Neuronal stem cell (in vitro differentiated cells): Measurements from ENCODE around the gene HIKESHI.

ENCODE experiments used
- DNase-seq: peaks from one replicate; pipeline ENCODE4 v3.0.0-alpha.2; 2013; ENCODE audit warnings: low spot score
- H2AFZ ChIP-seq: one replicate; pipeline ENCODE4 v1.6.1; 2013; ENCODE audit warnings: mild to moderate bottlenecking, low read length, inconsistent platforms
- H2AK5ac ChIP-seq: 2 replicates; pipeline ENCODE4 v1.6.1; 2013; ENCODE audit warnings: low read depth, mild to moderate bottlenecking, inconsistent platforms, low read length, moderate library complexity, mixed read lengths
- H2BK120ac ChIP-seq: 2 replicates; pipeline ENCODE4 v1.6.1; 2013; ENCODE audit warnings: low read depth, mild to moderate bottlenecking, inconsistent platforms, low read length, moderate library complexity, mixed read lengths
- H2BK12ac ChIP-seq: one replicate; pipeline ENCODE4 v1.6.1; 2013; ENCODE audit warnings: low read length, inconsistent platforms
- H2BK15ac ChIP-seq: 2 replicates; pipeline ENCODE4 v1.6.1; 2013; ENCODE audit warnings: mild to moderate bottlenecking, low read length, inconsistent platforms, mixed read lengths
- H2BK5ac ChIP-seq: one replicate; pipeline ENCODE4 v1.6.1; 2013; ENCODE audit warnings: inconsistent platforms, mild to moderate bottlenecking, low read length, moderate library complexity
- H3K14ac ChIP-seq: one replicate; pipeline ENCODE4 v1.6.1; 2013; ENCODE audit warnings: low read length, inconsistent platforms
- H3K18ac ChIP-seq: 2 replicates; pipeline ENCODE4 v1.6.1; 2013; ENCODE audit warnings: low read length, inconsistent platforms
- H3K23ac ChIP-seq: 2 replicates; pipeline ENCODE4 v1.6.1; 2013; ENCODE audit warnings: low read depth, mild to moderate bottlenecking, mixed read lengths, low read length, inconsistent platforms; ENCODE audit not compliant: poor library complexity
- H3K27ac ChIP-seq: replicated peaks from 3 replicates; pipeline ENCODE4 v1.5.1; 2013; ENCODE audit warnings: low read length, inconsistent platforms
- H3K27me3 ChIP-seq, 3 experiments: 2 replicates each; pipeline ENCODE4 v1.6.1; 2013; ENCODE audit warnings: low read length in 3 of 3, mild to moderate bottlenecking in 2 of 3, inconsistent platforms in 1 of 3, low read depth in 1 of 3, mixed read lengths in 1 of 3, moderate library complexity in 1 of 3; ENCODE audit not compliant: control insufficient read depth in 3 of 3, insufficient read depth in 3 of 3
- H3K36me3 ChIP-seq, 2 donors: replicated peaks in 1 of 2; 2 replicates each; pipeline ENCODE4 v1.6.1; 2013; ENCODE audit warnings: low read length in 2 of 2; ENCODE audit not compliant: control insufficient read depth in 2 of 2, insufficient read depth in 2 of 2
- H3K4ac ChIP-seq: 2 replicates; pipeline ENCODE4 v1.6.1; 2013; ENCODE audit warnings: inconsistent platforms, mild to moderate bottlenecking, low read length, moderate library complexity
- H3K4me1 ChIP-seq, 2 donors: 1 replicate in 1 of 2; 2 replicates in 1 of 2; pipeline ENCODE4 v1.6.1; 2013; ENCODE audit warnings: low read length in 2 of 2, low read depth in 1 of 2; ENCODE audit not compliant: control insufficient read depth in 2 of 2, insufficient read depth in 1 of 2
- H3K4me2 ChIP-seq: one replicate; pipeline ENCODE4 v1.6.1; 2013; ENCODE audit warnings: mild to moderate bottlenecking, low read length, inconsistent platforms; ENCODE audit not compliant: insufficient read depth, poor library complexity, severe bottlenecking
- H3K4me3 ChIP-seq, 2 donors: 2 replicates each; pipeline ENCODE4 v1.5.1; 2013; ENCODE audit warnings: low read length in 2 of 2, mild to moderate bottlenecking in 2 of 2, inconsistent platforms in 1 of 2, moderate library complexity in 1 of 2
- H3K79me1 ChIP-seq: one replicate; pipeline ENCODE4 v1.6.1; 2013; ENCODE audit warnings: low read depth, mild to moderate bottlenecking, inconsistent platforms, low read length, moderate library complexity
- H3K9ac ChIP-seq: one replicate; pipeline ENCODE4 v1.6.1; 2013; ENCODE audit warnings: mild to moderate bottlenecking, low read depth, low read length, inconsistent platforms; ENCODE audit not compliant: poor library complexity
- H3K9me3 ChIP-seq, 2 donors: replicated peaks in 1 of 2; 2 replicates each; pipeline versions ENCODE3 to v1.6.1; 2013; ENCODE audit warnings: low read length in 2 of 2, mild to moderate bottlenecking in 2 of 2, inconsistent platforms in 1 of 2, low read depth in 1 of 2, mixed read lengths in 1 of 2, moderate library complexity in 1 of 2; ENCODE audit not compliant: control insufficient read depth in 2 of 2, insufficient read depth in 1 of 2
- H4K8ac ChIP-seq: one replicate; pipeline ENCODE4 v1.6.1; 2013; ENCODE audit warnings: low read depth, mild to moderate bottlenecking, inconsistent platforms, low read length, moderate library complexity
- H4K91ac ChIP-seq: one replicate; pipeline ENCODE4 v1.6.1; 2013; ENCODE audit warnings: low read length, low read depth, mild to moderate bottlenecking, inconsistent platforms; ENCODE audit not compliant: poor library complexity
- WGBS, 2 donors: extraction: QIAGEN DNeasy Blood & Tissue Kit; methylation state at CpG; one replicate each; pipeline ENCODE4 v1.1.7; 2013; ENCODE audit warnings: missing lambda C conversion rate in 2 of 2, mixed read lengths in 1 of 2; ENCODE audit not compliant: insufficient read length in 2 of 2, insufficient replicate concordance in 1 of 2; ENCODE audit errors: extremely low coverage in 2 of 2; 5-methylcytosine and 5-hydroxymethylcytosine counted together

HIKESHI gene

DNA sequence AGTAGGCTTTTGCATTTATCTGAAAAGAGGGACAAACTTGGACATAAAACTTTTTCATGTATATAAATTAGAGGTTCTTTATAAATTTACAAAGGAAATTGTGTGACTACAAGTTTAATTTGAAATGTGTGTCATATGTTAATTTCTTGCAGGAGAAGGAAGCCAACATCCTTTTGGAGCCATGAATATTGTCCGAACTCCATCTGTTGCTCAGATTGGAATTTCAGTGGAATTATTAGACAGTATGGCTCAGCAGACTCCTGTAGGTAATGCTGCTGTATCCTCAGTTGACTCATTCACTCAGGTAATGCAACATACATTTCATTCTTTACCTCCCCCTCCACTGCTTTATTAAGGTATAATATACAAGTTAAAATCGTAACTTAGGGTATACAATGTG lies 35.2 kb downstream of the HIKESHI start:
- no peak overlapping the region for H4K8ac ChIP-seq
- H2BK12ac ChIP-seq: no peak overlapping the region
- no peak overlapping the region for H3K23ac ChIP-seq
- no peak overlapping the region for H4K91ac ChIP-seq
- no peak overlapping the region for H3K4me3 ChIP-seq
- no peak overlapping the region for H3K9ac ChIP-seq
- H3K4me2 ChIP-seq: no peak overlapping the region
- no peak overlapping the region for H3K14ac ChIP-seq
- H2BK5ac ChIP-seq: no peak overlapping the region
- no peak overlapping the region for H2BK15ac ChIP-seq
- no peak overlapping the region for H2BK120ac ChIP-seq
- H3K4ac ChIP-seq: no peak overlapping the region
- peaks cover 4 to 68% of the 10 kb centered on the region in 2 donors for H3K36me3 ChIP-seq
- H3K27ac ChIP-seq: no peak overlapping the region
- no CpG with 5 or more reads among the region's 2 CpGs for WGBS, 2 donors
- no peak overlapping the region for H3K18ac ChIP-seq
- H3K27me3 ChIP-seq: no peaks in the 10 kb centered on the region
- H3K79me1 ChIP-seq: no peaks in the 10 kb centered on the region
- H2AFZ ChIP-seq: no peak overlapping the region
- H2AK5ac ChIP-seq: no peak overlapping the region
- DNase-seq: no peak
- no peaks in the 10 kb centered on the region for H3K4me1 ChIP-seq
- peaks cover 1 to 35% of the 10 kb centered on the region in 2 donors for H3K9me3 ChIP-seq

DNA sequence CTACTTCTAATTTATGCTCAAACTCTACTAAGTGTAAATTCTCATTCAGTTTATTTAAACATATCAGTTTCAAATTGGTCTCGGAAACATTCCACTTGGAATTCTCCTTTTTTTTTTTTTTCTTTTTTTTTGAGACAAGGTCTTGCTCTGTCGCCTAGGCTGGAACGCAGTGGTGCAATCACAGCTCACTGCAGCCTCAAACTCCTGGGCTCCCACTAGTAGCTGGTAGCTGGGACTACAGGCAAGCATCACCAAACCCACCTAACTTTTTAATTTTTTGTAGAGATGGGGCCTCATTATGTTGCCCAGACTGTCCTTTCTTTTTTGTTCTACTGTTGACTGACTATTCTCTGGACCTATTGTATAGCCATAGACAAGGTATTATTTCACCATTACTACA lies 39.3 kb downstream of the HIKESHI start:
- H3K79me1 ChIP-seq: no peaks in the 10 kb centered on the region
- no peak overlapping the region for H2BK5ac ChIP-seq
- no peak overlapping the region for H3K4me3 ChIP-seq
- H4K8ac ChIP-seq: no peak overlapping the region
- H2AK5ac ChIP-seq: no peak overlapping the region
- no peak overlapping the region for H3K23ac ChIP-seq
- H3K4ac ChIP-seq: no peak overlapping the region
- H3K18ac ChIP-seq: no peak overlapping the region
- no peak overlapping the region for H2BK15ac ChIP-seq
- H3K27me3 ChIP-seq: no peaks in the 10 kb centered on the region
- H2BK12ac ChIP-seq: no peak overlapping the region
- H3K14ac ChIP-seq: no peak overlapping the region
- no peak overlapping the region for H2BK120ac ChIP-seq
- H2AFZ ChIP-seq: no peak overlapping the region
- H3K9ac ChIP-seq: no peak overlapping the region
- H3K4me1 ChIP-seq: peaks cover 0 to 2% of the 10 kb centered on the region in 2 donors
- H3K4me2 ChIP-seq: no peak overlapping the region
- H4K91ac ChIP-seq: no peak overlapping the region
- DNase-seq: no peak
- WGBS, 2 donors: no CpG with 5 or more reads among the region's 3 CpGs
- H3K9me3 ChIP-seq: peaks cover 0 to 15% of the 10 kb centered on the region in 2 donors
- peaks cover 2 to 52% of the 10 kb centered on the region in 2 donors for H3K36me3 ChIP-seq
- H3K27ac ChIP-seq: no peak overlapping the region

DNA sequence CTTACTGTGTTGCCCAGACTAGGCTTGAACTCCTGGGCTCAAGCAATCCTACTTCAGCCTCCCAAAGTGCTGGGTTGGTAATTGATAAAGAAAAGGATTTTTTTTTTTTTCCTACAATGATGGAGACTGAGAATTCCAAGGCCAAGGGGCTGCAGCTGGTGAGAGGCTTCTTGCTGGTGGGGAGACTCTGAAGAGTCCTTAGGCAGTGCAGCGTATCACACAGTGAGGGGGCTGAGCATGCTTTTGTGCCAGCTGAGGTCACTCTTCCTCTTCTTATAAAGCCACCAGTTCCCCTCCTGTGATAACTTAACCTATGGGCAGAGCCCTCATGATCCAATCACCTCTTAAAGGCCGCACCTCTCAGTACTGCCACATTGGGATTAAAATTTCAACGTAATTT lies 44.5 kb downstream of the HIKESHI start:
- H2BK5ac ChIP-seq: no peak overlapping the region
- no peak overlapping the region for H3K9ac ChIP-seq
- H3K18ac ChIP-seq: no peak overlapping the region
- H2AFZ ChIP-seq: no peak overlapping the region
- no peak overlapping the region for H4K91ac ChIP-seq
- H3K4me2 ChIP-seq: no peak overlapping the region
- H2BK120ac ChIP-seq: no peak overlapping the region
- no peaks in the 10 kb centered on the region for H3K79me1 ChIP-seq
- no peak overlapping the region for H3K23ac ChIP-seq
- H2AK5ac ChIP-seq: no peak overlapping the region
- no CpG with 5 or more reads among the region's 3 CpGs for WGBS, 2 donors
- H3K27ac ChIP-seq: no peak overlapping the region
- no peak overlapping the region for H3K4ac ChIP-seq
- no peak overlapping the region for H2BK15ac ChIP-seq
- no peak overlapping the region for H3K4me3 ChIP-seq
- no peak for DNase-seq
- H3K4me1 ChIP-seq: peaks cover 0 to 2% of the 10 kb centered on the region in 2 donors
- H3K14ac ChIP-seq: no peak overlapping the region
- no peaks in the 10 kb centered on the region for H3K27me3 ChIP-seq
- peaks cover 0 to 42% of the 10 kb centered on the region in 2 donors for H3K36me3 ChIP-seq
- H3K9me3 ChIP-seq: no peaks in the 10 kb centered on the region
- H4K8ac ChIP-seq: no peak overlapping the region
- H2BK12ac ChIP-seq: no peak overlapping the region

DNA sequence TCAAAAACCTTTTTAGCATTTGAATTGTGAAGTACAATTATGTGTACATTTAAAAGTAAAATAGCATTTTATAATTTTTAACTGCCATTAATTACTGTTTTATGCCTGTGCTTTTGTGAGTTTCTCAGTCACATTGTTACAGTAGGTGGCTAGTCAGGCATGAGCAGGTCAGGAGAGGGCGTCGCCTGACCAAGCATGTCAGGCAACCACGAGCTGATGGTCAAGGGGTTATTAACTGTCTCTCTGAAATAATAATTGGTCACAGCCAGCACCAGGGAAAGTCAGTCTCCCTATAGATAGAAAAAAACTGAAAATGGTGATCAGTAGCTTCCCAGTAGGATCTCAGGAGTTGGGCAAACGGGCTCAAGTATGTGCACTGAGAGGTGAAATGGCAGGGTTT lies 53.2 kb downstream of the HIKESHI start:
- Histone ChIP-seq H3K36me3 (no peaks in the 10 kb centered on the region), H3K4me1 (no peaks in the 10 kb centered on the region), H4K8ac (no peak overlapping the region), H3K4me3 (no peak overlapping the region), H3K9ac (no peak overlapping the region), H2BK15ac (no peak overlapping the region), H3K18ac (no peak overlapping the region), H3K23ac (no peak overlapping the region), H3K79me1 (no peaks in the 10 kb centered on the region), H3K4ac (no peak overlapping the region), H3K4me2 (no peak overlapping the region), H3K27me3 (no peaks in the 10 kb centered on the region), H2AFZ (no peak overlapping the region), H3K14ac (no peak overlapping the region), H2AK5ac (no peak overlapping the region), H3K9me3 (no peaks in the 10 kb centered on the region), H2BK5ac (no peak overlapping the region), H4K91ac (no peak overlapping the region), H2BK120ac (no peak overlapping the region), H3K27ac (no peak overlapping the region), H2BK12ac (no peak overlapping the region)
- no CpG with 5 or more reads among the region's 4 CpGs for WGBS, 2 donors
- no peak for DNase-seq
